BE2C (cell line): ENCODE results near the gene KIF15.
A peak's percentile ranks its signal among the peaks of the same experiment; 100 is the strongest.

Source experiments
- DNase-seq: peaks from one replicate; pipeline ENCODE4 v3.0.0-alpha.2; 2020
- H3K27me3 ChIP-seq: fragments of 250-450 bp; sonication (Bioruptor Pico); 2 replicates; pipeline ENCODE4 v1.5.1; 2020; ENCODE audit warnings: mild to moderate bottlenecking
- H3K36me3 ChIP-seq: fragments of 250-450 bp; sonication (Bioruptor Pico); 2 replicates; pipeline ENCODE4 v1.5.1; 2020; ENCODE audit warnings: mild to moderate bottlenecking
- H3K4me1 ChIP-seq: fragments of 250-450 bp; sonication (Bioruptor Pico); 2 replicates; pipeline ENCODE4 v1.5.1; 2020
- H3K4me3 ChIP-seq: 2 replicates; pipeline ENCODE4 v1.5.1; 2011; ENCODE audit warnings: low read depth, low read length
- H3K9me3 ChIP-seq: fragments of 250-450 bp; sonication (Bioruptor Pico); 2 replicates; pipeline ENCODE4 v1.5.1; 2020
- TF ChIP-seq, protein P1 (sequence below): IDR thresholded peaks from 2 replicates; pipeline ENCODE4 v1.5.1; 2012; ENCODE audit warnings: mild to moderate bottlenecking, low read depth, low read length

The KIF15 gene

DNA sequence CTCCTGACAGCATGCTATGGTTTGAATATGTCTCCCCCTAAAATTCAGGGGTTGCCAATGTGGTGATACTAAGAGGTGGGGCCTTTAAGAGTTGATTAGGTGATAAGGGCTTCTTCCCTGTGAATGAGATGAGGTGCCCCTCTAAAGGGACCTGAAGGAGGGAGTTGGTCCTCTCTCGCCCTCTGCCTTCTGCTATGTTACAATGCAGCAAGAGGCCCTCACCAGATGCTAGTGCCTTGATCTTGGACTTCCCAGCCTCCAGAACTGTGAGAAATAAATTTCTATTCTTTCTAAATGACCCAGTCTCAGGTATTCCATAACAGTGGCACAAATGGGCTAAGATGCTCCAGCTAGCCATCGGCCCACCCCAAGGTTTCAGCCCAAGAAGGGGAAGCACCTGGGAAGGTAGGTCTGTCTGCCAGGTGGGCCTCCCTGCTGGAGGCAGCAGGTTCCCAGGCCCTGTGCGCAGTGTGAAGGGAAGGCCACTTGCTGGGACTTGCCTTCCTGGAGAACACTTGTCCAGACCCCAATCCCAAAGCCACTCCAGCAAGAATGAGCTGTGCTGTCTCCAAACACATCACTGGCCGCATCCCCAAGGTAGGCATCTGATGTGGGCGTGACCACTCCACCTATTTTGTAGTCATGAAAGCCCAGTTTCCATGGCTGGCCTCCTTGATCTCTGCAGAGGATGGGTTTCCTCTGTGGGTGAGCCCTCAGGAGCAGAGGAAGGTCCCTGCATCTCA, 121.8 kb downstream of the KIF15 start:
- H3K9me3 ChIP-seq: no peaks in the 10 kb centered on the region
- H3K4me1 ChIP-seq: no peaks in the 10 kb centered on the region
- DNase-seq: no peak
- no peak overlapping the region for H3K4me3 ChIP-seq
- TF ChIP-seq, protein P1, sequence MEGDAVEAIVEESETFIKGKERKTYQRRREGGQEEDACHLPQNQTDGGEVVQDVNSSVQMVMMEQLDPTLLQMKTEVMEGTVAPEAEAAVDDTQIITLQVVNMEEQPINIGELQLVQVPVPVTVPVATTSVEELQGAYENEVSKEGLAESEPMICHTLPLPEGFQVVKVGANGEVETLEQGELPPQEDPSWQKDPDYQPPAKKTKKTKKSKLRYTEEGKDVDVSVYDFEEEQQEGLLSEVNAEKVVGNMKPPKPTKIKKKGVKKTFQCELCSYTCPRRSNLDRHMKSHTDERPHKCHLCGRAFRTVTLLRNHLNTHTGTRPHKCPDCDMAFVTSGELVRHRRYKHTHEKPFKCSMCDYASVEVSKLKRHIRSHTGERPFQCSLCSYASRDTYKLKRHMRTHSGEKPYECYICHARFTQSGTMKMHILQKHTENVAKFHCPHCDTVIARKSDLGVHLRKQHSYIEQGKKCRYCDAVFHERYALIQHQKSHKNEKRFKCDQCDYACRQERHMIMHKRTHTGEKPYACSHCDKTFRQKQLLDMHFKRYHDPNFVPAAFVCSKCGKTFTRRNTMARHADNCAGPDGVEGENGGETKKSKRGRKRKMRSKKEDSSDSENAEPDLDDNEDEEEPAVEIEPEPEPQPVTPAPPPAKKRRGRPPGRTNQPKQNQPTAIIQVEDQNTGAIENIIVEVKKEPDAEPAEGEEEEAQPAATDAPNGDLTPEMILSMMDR: no peak
- H3K36me3 ChIP-seq: no peaks in the 10 kb centered on the region
- H3K27me3 ChIP-seq: no peaks in the 10 kb centered on the region

DNA sequence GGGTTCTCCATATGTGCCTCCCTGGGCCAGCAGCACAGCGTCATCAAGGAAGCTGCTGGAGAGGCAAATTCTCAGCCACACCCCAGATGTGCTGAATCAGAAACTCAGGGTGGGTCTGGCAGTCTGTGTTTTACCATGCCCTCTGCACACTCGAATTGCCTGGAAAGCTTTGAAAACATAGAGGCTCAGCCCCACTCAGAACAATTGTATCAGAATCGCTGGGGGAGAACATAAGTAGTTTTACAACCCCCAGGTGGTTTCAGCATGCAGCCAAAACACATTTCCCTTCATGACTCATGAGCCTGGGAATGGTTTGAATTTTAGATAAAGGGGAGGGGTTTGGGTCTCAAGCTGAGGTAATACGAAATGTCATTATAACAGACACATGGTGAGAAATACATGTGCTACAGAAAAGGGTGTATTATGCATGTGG, 122.4 kb downstream of the KIF15 start:
- H3K9me3 ChIP-seq: no peaks in the 10 kb centered on the region
- TF ChIP-seq, protein P1: no peak
- H3K4me3 ChIP-seq: no peak overlapping the region
- no peak for DNase-seq
- H3K27me3 ChIP-seq: no peaks in the 10 kb centered on the region
- H3K4me1 ChIP-seq: no peaks in the 10 kb centered on the region
- no peaks in the 10 kb centered on the region for H3K36me3 ChIP-seq

DNA sequence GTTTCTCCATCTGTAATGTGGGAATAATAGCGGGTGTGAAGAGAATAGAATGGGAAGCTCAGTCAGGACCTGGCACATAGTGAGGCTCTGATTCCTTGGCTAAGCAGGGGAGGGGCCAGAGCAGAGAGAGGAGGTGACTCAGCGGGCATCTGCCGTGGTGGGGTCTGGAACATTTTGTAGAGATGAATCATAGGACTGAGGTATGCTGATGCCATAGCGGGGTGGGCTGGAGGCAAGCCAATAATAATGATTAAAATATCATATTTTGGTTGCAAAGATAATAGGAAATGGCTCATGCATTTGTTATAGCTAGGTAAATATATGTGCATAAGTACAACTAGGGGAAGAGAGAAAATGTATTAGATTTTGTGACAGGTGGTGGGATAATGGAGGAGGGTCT, 124.0 kb downstream of the KIF15 start:
- no peaks in the 10 kb centered on the region for H3K9me3 ChIP-seq
- no peaks in the 10 kb centered on the region for H3K4me1 ChIP-seq
- peak; percentile 33 for DNase-seq
- no peaks in the 10 kb centered on the region for H3K27me3 ChIP-seq
- H3K36me3 ChIP-seq: no peaks in the 10 kb centered on the region
- no peak overlapping the region for H3K4me3 ChIP-seq
- TF ChIP-seq, protein P1: no peak

DNA sequence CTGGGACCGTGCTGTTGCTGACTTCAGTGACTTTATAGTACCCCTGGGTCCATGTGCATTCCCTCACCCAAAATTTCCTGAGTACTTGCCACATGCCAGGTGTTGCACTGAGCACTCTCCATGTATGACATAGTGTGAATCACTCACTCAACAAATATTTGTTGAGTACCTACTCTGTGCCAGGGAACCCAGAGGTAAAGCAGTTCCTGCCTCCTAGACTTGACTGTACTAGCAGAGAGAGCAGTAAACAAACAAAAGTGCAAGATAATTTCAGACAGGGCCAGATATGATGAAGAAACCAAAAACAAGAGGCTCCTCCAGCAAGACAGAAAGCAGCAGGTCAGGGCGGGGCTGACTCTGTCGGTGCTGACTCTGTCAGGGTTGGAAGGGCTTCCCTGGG, 125.0 kb downstream of the KIF15 start:
- Histone ChIP-seq H3K36me3 (no peaks in the 10 kb centered on the region), H3K9me3 (no peaks in the 10 kb centered on the region), H3K27me3 (no peaks in the 10 kb centered on the region), H3K4me3 (no peak overlapping the region), H3K4me1 (no peaks in the 10 kb centered on the region)
- TF ChIP-seq, protein P1: no peak
- no peak for DNase-seq

DNA sequence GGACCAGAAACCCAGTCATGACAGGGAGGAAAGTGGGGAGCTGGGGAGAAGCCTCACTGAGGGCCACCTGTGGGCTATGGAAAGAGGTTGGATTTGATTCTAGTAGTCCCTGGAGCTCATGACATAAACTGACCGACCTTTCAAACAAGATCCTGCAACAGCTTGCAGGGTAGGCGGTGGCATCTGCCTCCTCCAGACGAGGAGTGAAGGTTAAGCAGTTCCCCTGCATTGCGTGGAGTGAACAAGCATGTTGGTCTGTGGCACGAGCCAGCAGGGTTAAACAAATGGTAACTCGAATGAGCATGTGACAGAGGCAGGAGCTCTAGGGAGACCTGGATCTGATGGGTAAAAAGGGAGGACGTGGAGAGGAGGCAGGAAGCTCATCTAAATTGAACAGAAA, 125.5 kb downstream of the KIF15 start:
- H3K27me3 ChIP-seq: no peaks in the 10 kb centered on the region
- H3K4me1 ChIP-seq: no peaks in the 10 kb centered on the region
- H3K4me3 ChIP-seq: no peak overlapping the region
- H3K36me3 ChIP-seq: no peaks in the 10 kb centered on the region
- no peak for DNase-seq
- TF ChIP-seq, protein P1: no peak
- no peaks in the 10 kb centered on the region for H3K9me3 ChIP-seq

DNA sequence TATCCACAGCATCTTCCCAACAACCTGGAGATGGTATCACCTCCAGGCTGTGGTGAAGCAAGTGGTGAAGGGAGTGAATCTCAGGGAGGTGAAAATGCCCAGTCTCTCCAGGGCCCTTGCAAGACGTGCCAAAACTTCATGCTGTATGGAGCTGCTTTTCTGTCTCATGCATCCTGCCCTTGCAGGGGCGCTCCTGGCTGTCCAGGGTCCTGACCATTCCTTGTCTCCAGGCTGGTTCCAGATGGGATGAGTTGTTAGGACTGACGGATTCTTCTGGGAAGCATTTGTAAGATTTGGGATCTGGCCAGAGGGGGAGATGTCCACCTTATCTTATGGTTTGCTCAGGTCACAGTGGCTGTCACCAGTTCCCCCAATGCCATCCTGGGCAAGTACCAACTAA, 128.7 kb downstream of the KIF15 start:
- Histone ChIP-seq H3K27me3 (no peaks in the 10 kb centered on the region), H3K4me3 (no peak overlapping the region), H3K9me3 (no peaks in the 10 kb centered on the region), H3K36me3 (no peaks in the 10 kb centered on the region), H3K4me1 (no peaks in the 10 kb centered on the region)
- DNase-seq: no peak
- TF ChIP-seq, protein P1: no peak
